ENCODE results near the gene TAPBP. TPM values are rescaled to one million over a fixed set of nuclear protein-coding genes. Genes with fewer than 3 reads are reported as not detected.

TAPBP gene
- total RNA-seq, 2 donors from 2014 or later = 80.0 to 103 TPM

GRCh38 chr6:33249732-33250630 is 63.9 kb downstream of the TAPBP start:
- no peaks in the 10 kb centered on the region for H3K27me3 ChIP-seq
- H3K27ac ChIP-seq = peak overlapping the region; percentile 93 to 95
- peaks cover 0 to 25% of the 10 kb centered on the region in 2 donors for H3K4me1 ChIP-seq
- DNase-seq (ENCODE audit: low spot score) = no peak
- H3K9me3 ChIP-seq = no peaks in the 10 kb centered on the region
- TF ChIP-seq, protein P1, sequence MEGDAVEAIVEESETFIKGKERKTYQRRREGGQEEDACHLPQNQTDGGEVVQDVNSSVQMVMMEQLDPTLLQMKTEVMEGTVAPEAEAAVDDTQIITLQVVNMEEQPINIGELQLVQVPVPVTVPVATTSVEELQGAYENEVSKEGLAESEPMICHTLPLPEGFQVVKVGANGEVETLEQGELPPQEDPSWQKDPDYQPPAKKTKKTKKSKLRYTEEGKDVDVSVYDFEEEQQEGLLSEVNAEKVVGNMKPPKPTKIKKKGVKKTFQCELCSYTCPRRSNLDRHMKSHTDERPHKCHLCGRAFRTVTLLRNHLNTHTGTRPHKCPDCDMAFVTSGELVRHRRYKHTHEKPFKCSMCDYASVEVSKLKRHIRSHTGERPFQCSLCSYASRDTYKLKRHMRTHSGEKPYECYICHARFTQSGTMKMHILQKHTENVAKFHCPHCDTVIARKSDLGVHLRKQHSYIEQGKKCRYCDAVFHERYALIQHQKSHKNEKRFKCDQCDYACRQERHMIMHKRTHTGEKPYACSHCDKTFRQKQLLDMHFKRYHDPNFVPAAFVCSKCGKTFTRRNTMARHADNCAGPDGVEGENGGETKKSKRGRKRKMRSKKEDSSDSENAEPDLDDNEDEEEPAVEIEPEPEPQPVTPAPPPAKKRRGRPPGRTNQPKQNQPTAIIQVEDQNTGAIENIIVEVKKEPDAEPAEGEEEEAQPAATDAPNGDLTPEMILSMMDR (IDR thresholded peaks at IDR 0.05) = no peak
- peak overlapping the region; percentile 48 to 62 for H3K4me3 ChIP-seq
- H3K36me3 ChIP-seq = no peaks in the 10 kb centered on the region

Small RNA genes within 50 kb of the gene (microRNA-seq; reads per million reads assigned to microRNA genes)
- gene MIR6834 (ENCODE audit: borderline number of aligned reads in 2 of 2, borderline replicate concordance in 1 of 2) = 0 to 0.71 reads per million in 2 donors
- gene MIR6873 (ENCODE audit: borderline number of aligned reads in 2 of 2, borderline replicate concordance in 1 of 2) = 0 reads per million in 2 donors

Other genes with a start within 250 kb of the TAPBP start
- gene HLA-DPA1, start 240.4 kb downstream of the TAPBP start, total RNA-seq = 10 to 100 TPM; 13.1 to 60.5 TPM
- 10 to 100 TPM; 22.0 to 76.7 TPM for gene HLA-DPB1, start 238.1 kb downstream of the TAPBP start, total RNA-seq
- 1 to 10 TPM in 1 of 2 donors, under 1 TPM in 1; 0.63 to 1.5 TPM for gene COL11A2, start 121.6 kb downstream of the TAPBP start, total RNA-seq
- gene RXRB, start 113.4 kb downstream of the TAPBP start, total RNA-seq = 10 to 100 TPM; 17.1 to 17.4 TPM
- gene SLC39A7, start 113.2 kb downstream of the TAPBP start, total RNA-seq = 10 to 100 TPM; 67.0 to 70.0 TPM
- gene HSD17B8, start 109.4 kb downstream of the TAPBP start, total RNA-seq = 10 to 100 TPM; 10.3 to 31.4 TPM
- gene RING1, start 105.6 kb downstream of the TAPBP start, total RNA-seq = 10 to 100 TPM in 1 of 2 donors, 1 to 10 TPM in 1; 7.5 to 13.9 TPM
- gene VPS52, start 42.2 kb downstream of the TAPBP start, total RNA-seq = 10 to 100 TPM; 19.0 to 31.7 TPM
- gene RPS18, start 42.0 kb downstream of the TAPBP start, total RNA-seq = 1,000 to 10,000 TPM; 1,188 to 1,719 TPM
- gene B3GALT4, start 37.0 kb downstream of the TAPBP start, total RNA-seq = 10 to 100 TPM in 1 of 2 donors, 1 to 10 TPM in 1; 9.4 to 12.1 TPM
- gene WDR46, start 24.8 kb downstream of the TAPBP start, total RNA-seq = 10 to 100 TPM; 22.5 to 30.9 TPM
- 10 to 100 TPM; 23.4 to 29.5 TPM for gene PFDN6, start 24.5 kb downstream of the TAPBP start, total RNA-seq
- 10 to 100 TPM; 23.0 to 36.9 TPM for gene RGL2, start 15.1 kb downstream of the TAPBP start, total RNA-seq
- 10 to 100 TPM; 11.9 to 18.9 TPM for gene ZBTB22, start 3.7 kb upstream of the TAPBP start, total RNA-seq
- gene DAXX, start 8.9 kb upstream of the TAPBP start, total RNA-seq = 10 to 100 TPM; 22.6 to 31.8 TPM
- gene KIFC1, start 77.7 kb upstream of the TAPBP start, total RNA-seq = 1 to 10 TPM in 1 of 2 donors, under 1 TPM in 1; 0.59 to 1.6 TPM
- gene PHF1, start 96.9 kb upstream of the TAPBP start, total RNA-seq = 10 to 100 TPM; 51.8 to 69.8 TPM
- 100 to 1,000 TPM; 118 to 119 TPM for gene CUTA, start 104.0 kb upstream of the TAPBP start, total RNA-seq
- gene SYNGAP1, start 106.0 kb upstream of the TAPBP start, total RNA-seq = 10 to 100 TPM in 1 of 2 donors, 1 to 10 TPM in 1; 3.6 to 10.1 TPM
- gene ZBTB9, start 140.5 kb upstream of the TAPBP start, total RNA-seq = 1 to 10 TPM; 1.3 to 4.1 TPM